HG03442 (cell line): ENCODE data around the gene UTP14C.
A peak's percentile ranks its signal among the peaks of the same experiment; 100 is the strongest.
"Not testable (repeated sequence)": the region's sequence is repeated elsewhere in the genome, so short reads cannot be mapped to it uniquely, and the experiment has no call there.

Experiments used
- ATAC-seq: cut with Tn5 transposase; IDR thresholded peaks from one replicate; pipeline ENCODE4 v1.9.1; 2021; ENCODE audit warnings: mild to moderate bottlenecking, moderate library complexity; ENCODE audit not compliant: unreplicated experiment

The UTP14C gene

DNA sequence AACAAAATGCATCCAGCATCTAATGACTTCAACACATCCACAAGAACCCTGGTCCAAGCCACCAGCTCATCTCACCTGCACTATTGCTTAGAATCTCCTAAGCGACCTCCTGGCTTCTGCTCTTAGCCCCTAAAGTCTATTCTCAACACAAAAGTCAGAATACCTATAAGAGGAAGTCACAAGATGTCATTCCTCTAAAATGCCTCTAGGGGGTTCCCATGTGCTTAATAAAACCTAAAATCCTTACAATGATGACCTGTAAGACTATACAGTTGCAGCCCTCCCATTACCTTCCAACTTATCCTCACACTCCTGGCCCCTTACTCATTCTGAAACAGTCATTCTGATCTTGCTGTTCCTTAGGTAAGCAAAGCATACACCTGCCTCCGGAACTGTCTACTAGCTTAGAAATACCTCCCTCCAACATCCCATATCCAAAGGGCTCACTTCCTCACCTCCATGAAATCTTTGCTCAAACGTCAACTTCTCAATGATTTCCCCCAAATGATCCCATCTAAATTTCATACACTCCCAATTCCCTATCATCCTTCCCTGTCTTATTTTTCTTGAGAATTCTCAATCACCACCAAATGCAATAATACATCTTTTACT is 23.3 kb upstream of the UTP14C start:
- ATAC-seq, result peak; percentile 89

DNA sequence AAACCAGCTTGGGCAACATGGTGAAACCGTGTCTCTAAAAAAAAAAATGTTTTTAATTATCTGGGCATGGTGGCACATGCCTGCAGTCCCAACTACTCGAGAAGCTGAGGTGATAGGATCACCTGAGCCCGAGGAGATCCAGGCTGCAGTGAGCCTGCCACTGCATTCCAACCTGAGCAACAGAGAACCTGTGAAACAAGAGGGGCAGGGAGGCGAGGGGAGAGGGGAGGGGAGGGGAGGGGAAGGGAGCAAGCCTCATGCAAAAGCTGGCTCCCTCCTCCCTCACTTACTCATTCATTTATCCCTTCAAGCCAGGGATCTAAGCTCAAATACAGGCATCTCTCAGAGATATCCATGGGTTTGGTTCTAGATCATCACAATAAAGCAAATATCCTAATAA is 22.1 kb upstream of the UTP14C start:
- ATAC-seq, result no peak

DNA sequence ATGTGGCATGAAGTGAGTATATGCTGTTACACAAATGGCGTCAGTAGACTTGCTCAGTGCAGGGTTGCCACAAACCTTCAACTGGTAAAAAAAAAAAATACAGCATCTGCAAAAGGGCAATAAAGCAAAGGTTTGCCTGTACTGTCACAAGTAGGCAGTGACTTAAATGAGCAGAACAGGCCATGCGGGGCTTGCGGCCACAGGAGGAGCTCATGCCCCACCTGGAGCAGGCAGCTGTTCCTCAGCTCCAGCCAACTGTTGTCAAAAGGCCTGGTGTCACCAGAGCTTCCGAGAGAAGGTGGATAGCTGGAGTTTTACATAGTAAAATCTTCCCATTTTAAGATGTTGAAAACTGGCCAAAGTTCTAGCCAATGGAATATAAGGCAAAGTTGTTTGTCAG is 20.9 kb upstream of the UTP14C start:
- ATAC-seq, result no peak

DNA sequence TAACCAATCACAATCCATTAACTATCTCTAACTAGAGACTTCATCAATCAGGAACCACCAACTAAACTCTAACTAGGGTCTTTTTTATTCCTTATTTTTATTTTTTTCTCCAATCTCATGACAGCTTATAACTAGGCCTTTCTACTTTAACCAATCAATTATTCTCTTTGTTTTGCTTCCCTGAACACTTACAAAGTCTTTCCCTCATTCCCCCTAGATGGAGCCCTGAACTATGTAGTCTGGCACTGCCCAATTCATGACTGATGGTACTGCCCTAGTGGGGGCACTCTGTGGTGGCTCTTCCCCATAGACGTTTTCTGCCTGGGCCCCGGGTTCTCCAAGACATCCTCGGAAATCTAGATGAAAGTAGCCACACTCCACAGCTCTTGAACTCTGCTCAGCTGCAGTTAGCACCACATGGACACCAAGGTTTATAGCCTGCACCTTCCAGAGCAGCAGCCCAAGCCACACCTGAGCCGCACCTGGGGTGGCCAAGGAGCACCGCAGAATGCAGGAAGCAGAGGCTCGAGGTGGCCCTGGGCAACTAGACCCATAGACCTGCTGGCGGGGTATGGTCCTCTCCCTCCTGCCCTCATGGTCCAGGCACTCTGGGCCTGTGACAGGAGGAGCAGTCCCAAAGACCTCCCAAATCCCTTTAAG is 19.9 kb upstream of the UTP14C start:
- no peak for ATAC-seq

DNA sequence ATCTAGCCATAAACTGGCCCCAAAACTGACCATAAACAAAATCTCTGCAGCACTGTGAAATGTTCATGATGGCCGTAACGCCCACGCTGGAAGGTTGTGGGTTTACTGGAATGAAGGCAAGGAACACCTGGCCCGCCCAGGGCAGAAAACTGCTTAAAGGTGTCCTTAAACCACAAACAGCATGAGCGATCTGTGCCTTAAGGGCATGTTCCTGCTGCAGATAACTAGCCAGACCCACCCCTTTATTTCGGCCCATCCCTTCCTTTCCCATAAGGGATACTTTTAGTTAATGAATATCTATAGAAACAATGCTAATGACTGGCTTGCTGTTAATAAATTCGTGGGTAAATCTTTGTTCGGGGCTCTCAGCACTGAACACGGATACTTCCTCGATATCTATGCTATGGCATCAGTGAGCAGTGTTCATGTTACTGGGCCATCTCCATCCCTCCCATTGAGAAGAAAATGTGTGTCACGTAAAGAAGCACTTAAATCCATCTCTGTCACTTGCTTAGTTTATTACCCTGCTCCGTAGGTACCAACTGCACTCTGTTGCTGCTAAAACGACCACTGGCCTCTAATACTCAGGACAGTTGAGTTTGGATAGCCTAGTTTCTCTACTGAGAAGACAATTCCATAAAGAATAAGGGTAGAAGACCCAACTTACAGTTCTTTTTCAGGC is 18.5 kb upstream of the UTP14C start:
- ATAC-seq, result no peak

DNA sequence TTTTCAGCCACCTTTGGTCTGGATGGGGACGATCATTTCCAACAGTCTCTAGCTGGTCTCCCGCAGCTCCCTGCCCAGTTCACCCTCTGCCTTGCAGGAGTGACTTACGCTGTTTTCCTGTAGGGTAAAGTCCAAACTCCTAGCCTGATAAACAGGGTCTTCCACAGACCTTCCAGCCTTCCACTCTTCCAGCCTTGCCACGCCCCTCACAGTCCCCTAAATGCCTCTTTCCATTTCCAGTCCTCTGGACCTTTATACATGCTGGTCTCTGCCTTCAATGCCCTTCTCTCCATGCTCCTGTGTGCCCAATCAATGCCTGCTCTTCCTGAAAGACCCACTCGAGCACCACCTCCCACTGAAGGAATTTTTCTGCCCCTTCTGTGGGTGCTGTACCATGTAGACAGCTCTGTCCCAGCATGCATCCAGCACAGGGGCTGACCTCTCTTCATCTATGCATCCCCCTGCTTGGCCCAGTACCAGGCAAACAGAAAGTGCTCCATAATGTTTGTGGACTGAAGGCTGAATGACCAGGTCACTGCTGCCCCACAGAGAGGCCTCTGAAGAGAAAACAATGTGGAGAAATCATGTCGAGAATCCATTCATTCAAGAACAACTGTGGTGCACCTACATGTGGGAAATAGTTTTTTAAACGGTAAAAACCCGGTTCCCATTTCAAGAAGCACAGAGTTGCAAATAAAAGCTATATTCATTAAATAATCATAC is 17.8 kb upstream of the UTP14C start:
- no peak for ATAC-seq

DNA sequence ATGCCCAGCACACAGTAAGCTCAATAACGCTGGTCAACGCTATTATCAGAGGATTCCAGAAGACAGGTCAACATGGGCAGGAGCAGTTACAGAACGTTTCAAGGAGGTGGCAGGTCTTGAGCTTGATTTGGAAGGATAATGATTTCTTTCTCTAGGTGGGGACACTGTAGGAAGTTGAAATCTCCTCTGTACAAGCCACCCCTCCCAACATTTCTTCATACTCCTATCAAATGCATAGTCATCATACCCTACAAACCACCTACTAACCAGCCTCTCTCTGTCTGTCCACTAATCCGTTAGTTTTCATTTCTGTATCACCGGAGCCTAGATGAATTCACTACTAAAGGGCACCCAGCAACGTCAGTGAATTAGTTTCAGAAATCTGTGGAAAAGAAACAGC is 14.5 kb upstream of the UTP14C start:
- no peak for ATAC-seq

DNA sequence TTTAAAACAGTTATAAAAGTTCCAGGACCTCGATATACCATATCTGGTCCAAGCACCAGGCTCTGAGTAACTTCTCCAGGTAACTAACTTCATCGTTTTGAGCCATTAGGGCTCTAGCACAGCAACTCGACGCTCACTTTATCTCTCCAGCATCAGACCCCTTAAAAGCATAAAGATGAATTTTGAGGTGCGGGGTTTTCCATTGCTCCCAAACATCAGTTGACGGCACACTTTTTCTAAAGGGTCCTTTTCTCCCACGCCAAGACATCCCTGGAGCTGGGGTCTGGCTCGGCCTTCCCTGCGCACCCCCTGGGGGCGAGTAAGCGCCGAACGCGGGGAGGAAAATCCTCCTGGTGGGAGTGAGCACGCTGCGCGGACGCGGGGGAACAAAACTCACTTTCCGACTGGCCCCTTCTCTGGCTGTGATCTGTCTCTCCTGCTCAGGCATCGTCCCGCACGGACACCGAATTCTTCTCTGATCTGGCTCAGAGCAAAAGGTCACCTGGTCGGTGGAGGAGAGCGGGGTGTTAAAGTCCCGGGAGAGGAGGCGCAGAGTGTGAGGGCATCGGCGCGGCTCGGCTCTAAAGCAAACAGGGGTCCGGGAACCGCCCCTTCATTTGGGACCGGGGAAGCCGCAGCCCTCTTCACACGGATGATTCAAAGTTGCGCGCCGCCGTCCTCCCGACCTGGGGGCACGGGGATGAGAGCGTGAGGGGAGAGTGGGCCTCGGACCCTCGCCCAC is 13.4 kb upstream of the UTP14C start, which contains the start of gene ATP7B:
TSS of gene ATP7B (minus strand) at position 561 of the 742 bp plus-strand sequence. CDS start at position 448, 113 bp downstream.
- no peak for ATAC-seq

DNA sequence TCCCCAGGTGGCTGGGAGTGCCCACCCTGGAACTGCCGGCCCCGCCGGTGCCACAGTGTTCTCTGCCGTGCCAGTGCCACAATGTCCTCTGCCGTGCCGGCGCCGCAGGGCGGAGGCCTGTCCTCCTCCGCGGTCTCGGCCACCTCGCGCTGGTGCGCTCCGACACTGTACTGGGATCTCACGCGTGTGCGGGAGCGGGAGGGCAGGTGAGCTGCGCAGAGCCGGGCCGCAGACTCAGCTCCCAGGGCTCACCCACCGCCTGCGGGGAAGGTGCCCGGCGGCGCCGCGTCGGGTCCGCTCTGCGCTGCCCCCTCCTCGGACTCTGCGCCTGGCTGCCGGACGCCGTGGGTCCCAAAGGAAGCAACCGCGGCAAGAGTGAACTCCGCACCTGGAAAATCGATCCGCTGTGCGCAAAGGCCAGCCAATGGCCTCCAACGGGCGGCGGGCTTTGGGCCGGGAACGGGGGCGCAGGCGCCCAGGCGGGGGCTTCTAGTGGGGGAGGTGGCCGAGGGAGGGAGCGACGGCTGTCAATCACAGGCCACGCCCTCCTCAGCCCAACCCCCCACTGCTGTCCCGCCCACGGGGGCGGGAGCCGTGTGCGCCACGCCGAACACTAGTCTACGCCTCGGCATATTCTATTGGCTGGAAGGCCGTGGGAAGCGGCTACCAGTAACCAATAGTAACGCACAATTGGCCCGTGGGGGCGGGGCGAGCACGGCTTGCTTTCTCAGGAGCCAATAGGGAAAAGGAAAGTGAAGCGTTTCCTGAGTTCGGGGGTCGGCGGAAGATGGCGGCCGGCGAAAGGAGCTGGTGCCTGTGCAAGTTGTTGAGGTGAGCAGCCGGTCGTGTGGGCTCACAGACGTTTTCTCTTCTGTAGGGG is 12.6 kb upstream of the UTP14C start, which contains the start of gene ALG11:
TSS of gene ALG11 (plus strand) at position 767 of the 880 bp plus-strand sequence. CDS start at position 788, 21 bp downstream.
- peak; percentile 99 for ATAC-seq

DNA sequence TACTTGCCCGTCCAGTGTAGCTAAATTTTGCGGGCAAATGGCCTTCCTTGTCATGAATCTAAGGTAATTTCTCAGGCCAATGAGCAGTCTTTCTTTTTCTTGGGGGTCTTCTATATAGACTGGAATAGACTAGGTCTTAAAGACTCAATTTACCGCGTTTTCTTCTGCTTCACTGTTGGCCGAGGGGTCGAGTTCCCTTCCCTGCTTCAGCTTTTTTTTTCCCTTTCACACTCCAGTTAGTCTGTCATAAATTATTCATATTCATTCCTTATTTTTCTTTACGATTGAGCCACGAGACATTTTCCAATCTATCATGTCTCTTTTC is 12.0 kb upstream of the UTP14C start:
- no peak for ATAC-seq

DNA sequence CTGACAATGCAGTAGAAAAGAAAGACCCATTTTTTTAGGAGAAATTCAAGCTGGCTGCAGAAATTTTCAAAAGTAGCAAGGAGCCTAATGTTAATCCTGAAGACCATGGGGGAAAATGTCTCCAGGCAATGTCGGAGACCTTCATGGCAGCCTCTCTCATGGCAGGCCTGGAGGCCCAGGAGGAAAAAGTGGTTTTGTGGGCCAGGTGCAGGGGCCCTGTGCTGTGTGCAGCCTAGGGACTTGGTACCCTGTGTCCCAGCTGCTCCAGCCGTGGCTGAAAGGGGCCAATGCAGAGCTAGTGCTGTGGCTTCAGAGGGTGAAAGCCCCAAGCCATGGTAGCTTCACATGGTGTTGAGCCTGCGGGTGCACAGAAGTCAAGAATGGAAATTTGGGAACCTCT is 8.2 kb upstream of the UTP14C start:
- ATAC-seq, result no peak

DNA sequence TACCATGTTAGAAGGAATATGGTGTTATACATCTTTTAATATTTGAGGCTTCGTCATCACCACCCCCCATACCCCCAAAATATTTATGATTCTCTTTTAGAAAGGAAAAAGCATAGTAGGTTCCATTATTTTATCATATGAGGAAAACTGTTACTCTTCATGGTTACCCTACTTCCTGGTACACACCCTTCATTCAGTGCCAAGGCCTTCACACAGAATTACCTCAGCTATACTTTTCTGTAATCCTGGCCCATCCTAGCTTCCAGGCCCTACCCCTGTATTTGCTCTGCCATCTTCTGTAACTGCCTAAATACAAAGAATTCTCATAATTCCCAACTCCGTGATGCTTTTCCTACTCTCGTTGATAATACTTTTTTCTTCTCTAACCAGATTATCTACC is 4.3 kb upstream of the UTP14C start:
- no peak for ATAC-seq

DNA sequence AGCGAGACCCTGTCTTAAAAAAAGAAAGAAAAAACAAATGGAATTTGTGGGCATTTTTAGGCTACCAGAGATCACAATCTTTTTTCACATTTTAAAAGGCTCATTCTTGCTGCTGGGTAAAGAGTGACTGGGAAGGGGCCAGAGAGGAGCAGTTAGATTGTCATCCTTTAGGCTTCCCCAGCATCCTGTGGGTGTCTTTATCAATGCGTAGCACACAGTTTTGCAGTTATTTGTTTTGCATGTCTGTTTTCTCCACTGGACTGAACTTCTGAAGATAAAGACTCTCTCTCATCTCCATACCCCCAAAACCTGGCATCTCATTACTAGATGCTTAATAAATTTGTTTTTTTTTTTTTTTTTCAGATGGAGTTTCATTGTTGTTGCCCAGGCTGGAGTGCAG is 2.1 kb upstream of the UTP14C start:
- ATAC-seq, result no peak

DNA sequence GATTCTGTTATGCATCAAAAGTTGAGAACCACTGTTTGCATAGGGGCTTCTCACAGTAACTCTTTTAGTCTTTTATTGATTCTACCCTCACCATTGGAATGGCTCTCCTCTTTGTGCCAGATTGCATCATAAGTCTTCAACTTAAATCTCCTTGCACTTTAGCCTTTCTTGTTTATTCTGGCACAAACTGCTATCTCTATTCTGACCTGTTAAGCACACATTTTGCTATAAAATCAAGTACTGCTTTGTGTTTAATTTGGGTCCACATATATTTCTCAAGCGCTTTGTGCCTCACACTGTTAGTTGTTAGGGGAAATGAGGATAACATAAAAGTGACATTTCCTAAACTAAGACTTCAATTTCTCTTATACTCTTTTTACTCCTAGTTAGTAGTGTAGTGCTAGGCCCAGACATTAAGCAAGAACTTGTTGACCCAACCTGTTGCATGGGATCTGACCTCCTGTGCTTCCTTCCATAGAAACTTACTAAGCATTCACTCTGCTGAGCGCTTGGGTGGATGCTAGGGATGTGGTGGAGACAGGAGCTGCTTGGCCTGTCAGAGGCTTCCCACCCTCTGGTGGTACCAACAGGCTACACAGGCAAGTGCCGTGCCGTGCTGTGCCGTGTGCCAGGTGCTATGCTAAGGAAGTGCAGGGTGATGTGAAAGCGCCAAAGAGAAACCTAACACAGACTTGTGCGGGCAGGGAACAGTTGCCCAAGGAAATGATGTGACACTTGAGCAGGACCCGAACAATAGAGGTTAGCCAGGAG is 1.2 kb downstream of the UTP14C start:
- ATAC-seq, result no peak

DNA sequence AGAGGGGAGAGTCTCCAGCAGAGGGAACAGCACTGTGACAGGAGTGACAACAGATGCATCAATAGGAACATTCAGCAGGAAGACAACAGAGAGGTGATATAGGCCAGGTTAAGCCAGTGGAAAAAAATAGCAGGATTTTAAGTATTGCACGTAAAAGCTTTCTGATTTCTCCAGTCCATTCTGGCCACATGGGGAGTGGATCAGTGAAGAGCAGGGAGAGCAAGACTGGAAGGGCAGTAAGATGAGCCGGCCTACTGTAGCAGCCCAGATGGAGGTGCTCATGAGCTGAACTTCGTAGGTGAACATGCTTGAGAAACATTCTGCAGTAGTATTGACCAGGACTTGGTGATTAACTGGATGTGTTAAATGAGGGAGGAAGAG is 1.7 kb downstream of the UTP14C start:
- ATAC-seq, result no peak

DNA sequence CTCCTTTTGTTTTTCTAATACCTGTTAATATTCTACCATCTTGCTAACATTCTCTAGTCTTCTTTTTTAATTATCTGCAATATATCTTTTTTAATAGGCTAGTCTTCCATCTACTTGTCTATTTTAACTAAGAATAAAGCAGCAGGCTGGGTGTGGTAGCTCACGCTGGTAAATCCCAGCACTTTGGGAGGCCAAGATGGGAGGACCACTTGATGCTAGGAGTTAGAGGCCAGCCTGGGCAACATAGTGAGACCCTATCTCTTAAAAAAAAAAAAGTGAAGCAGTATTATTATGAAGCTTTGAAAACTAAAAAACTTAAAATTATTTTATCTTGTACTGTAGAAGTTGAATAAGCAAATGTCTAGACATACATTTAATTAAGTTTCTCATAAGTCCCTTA is 3.3 kb downstream of the UTP14C start:
- ATAC-seq, result no peak

DNA sequence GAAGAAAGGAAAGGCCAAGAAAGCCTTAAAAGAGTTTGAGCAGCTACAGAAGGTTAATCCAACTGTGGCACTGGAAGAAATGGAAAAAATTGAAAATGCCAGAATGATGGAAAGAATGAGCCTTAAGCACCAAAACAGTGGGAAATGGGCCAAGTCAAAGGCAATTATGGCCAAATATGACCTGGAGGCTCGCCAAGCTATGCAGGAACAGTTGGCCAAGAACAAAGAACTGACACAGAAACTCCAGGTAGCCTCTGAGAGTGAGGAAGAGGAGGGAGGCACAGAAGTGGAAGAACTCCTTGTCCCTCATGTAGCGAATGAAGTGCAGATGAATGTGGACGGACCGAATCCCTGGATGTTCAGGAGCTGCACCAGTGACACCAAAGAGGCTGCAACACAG is 5.1 kb downstream of the UTP14C start:
- ATAC-seq, result no peak

DNA sequence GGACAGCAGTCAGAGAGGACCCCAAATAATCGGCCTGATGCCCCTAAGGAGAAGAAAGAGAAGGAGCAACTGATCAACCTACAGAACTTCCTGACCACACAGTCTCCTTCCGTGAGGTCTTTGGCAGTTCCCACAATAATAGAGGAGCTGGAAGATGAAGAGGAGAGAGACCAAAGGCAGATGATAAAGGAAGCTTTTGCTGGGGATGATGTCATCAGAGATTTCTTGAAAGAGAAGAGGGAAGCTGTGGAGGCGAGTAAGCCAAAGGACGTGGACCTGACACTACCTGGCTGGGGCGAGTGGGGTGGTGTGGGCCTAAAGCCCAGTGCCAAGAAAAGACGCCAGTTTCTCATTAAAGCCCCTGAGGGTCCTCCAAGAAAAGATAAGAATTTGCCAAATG is 5.9 kb downstream of the UTP14C start:
- not testable (repeated sequence) for ATAC-seq

DNA sequence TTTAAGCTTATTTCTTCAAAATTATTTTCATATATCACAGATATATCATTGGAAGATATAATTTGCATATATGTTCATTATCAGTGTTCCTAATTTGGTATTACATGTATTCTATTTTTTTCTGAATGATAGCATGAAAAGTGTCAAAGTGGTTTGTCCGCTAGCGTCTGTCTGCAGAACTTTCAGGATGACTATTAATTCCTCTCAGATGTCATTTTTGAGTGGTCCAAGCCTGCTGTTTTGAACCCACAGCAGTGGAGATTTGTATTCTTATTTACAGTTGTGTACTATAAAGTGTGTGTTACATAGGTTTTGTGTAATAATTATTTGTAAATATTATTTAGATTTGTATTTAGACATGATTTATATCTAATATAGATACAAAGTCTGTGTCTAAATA is 8.5 kb downstream of the UTP14C start:
- ATAC-seq, result no peak
